IPS-20b (cell line): ENCODE data around the gene SLC30A1.

ENCODE experiments used
- H3K27ac ChIP-seq: one replicate; pipeline ENCODE4 v1.5.1; 2013; ENCODE audit warnings: low read length
- H3K27me3 ChIP-seq: 2 replicates; pipeline ENCODE4 v1.6.1; 2013; ENCODE audit warnings: mild to moderate bottlenecking, low read length, inconsistent platforms; ENCODE audit not compliant: insufficient read depth
- H3K36me3 ChIP-seq: 2 replicates; pipeline ENCODE4 v1.6.1; 2013; ENCODE audit warnings: low read depth, mild to moderate bottlenecking, inconsistent platforms, low read length, moderate library complexity; ENCODE audit not compliant: insufficient read depth
- H3K4me1 ChIP-seq: 2 replicates; pipeline ENCODE4 v1.6.1; 2013; ENCODE audit warnings: mild to moderate bottlenecking, control low read depth, inconsistent platforms, low read length, moderate library complexity; ENCODE audit not compliant: insufficient read depth
- H3K4me3 ChIP-seq: 2 replicates; pipeline ENCODE4 v1.5.1; 2013; ENCODE audit warnings: mild to moderate bottlenecking, low read length, inconsistent platforms
- H3K9ac ChIP-seq: 2 replicates; pipeline ENCODE4 v1.6.1; 2013; ENCODE audit warnings: low read depth, mild to moderate bottlenecking, inconsistent platforms, low read length, moderate library complexity
- H3K9me3 ChIP-seq: 2 replicates; pipeline ENCODE4 v1.6.1; 2013; ENCODE audit warnings: mild to moderate bottlenecking, low read depth, low read length, inconsistent platforms; ENCODE audit not compliant: insufficient read depth

The SLC30A1 gene

DNA sequence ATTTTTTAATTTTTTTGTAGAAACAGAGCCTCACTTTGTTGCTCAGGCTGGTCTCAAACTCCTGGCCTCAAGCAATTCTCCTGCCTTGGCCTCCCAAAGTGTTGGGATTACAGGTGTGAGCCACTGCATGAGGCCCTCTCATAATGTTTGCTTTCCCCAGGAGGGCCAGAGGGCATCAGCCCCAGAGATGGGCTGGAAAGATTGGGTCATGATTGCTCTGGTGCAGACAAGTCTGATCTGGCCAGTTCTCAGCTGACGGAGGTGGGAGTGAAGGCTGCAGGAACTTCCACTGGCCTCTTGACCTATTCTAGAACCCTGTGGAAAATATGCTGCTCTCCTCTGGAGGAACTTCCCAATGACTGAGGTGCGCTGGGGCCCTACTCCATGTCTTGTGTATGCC, 43.6 kb downstream of the SLC30A1 start:
- no peaks in the 10 kb centered on the region for H3K36me3 ChIP-seq
- H3K9me3 ChIP-seq = no peaks in the 10 kb centered on the region
- no peak overlapping the region for H3K27ac ChIP-seq
- H3K4me3 ChIP-seq = no peak overlapping the region
- no peaks in the 10 kb centered on the region for H3K4me1 ChIP-seq
- H3K27me3 ChIP-seq = no peaks in the 10 kb centered on the region
- no peak overlapping the region for H3K9ac ChIP-seq

DNA sequence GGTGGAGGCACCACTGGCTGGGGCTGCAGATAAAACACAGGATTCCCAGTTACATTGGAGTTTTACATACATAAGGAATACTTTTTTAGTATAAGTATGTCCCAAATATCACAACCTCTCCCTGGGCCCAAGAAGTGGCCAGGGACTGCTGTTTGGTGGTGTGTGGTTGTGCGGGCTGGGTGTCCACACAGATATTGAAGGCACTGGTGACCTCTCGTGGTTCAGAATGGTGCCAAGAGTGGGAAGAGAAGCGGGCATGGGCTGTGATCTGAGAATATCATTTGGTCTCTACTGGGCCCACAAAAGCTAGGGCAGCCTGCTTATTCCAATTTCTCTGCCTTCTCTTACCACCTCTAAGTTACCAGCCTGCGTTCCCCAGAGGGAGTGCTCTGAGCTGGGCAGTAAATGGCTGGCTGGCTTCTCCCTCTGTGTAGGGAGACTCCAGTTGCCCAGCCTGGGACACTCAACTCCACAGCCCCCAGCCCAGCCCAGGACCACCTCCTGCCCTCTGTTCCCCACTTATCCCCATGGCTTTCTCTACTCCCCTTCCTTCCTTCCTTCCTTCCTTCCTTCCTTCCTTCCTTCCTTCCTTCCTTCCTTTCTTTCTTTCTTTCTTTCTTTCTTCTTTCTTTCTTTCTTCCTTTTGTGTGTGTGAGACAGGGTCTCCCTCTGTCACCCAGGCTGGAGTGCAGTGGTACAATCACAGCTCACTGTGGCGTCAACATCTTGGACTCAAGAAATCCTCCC, 44.2 kb downstream of the SLC30A1 start:
- no peaks in the 10 kb centered on the region for H3K9me3 ChIP-seq
- H3K4me1 ChIP-seq = no peaks in the 10 kb centered on the region
- H3K36me3 ChIP-seq = no peaks in the 10 kb centered on the region
- H3K4me3 ChIP-seq = no peak overlapping the region
- H3K9ac ChIP-seq = no peak overlapping the region
- H3K27me3 ChIP-seq = no peaks in the 10 kb centered on the region
- no peak overlapping the region for H3K27ac ChIP-seq

DNA sequence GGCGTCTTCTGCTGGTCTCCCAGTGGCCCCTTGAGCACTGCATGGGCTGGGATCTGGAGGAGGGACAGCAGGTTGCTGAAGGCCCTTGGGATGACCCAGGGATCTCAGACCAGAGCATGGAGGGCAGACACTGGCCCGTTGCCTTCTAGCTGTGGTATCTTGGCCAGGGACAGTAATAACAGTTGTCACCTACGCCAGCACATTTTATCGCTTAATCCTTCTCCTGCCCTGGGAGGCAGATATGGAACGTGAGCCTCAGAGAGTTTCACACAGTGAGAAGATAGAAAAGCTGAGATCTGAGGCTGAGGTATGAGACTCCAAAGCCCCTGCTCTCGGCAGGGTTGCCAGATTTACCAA, 46.9 kb downstream of the SLC30A1 start:
- Histone ChIP-seq H3K4me1 (no peaks in the 10 kb centered on the region), H3K9me3 (no peaks in the 10 kb centered on the region), H3K9ac (no peak overlapping the region), H3K4me3 (no peak overlapping the region), H3K27me3 (no peaks in the 10 kb centered on the region; the same call in 1 of the 2 replicates), H3K27ac (no peak overlapping the region), H3K36me3 (no peaks in the 10 kb centered on the region)

DNA sequence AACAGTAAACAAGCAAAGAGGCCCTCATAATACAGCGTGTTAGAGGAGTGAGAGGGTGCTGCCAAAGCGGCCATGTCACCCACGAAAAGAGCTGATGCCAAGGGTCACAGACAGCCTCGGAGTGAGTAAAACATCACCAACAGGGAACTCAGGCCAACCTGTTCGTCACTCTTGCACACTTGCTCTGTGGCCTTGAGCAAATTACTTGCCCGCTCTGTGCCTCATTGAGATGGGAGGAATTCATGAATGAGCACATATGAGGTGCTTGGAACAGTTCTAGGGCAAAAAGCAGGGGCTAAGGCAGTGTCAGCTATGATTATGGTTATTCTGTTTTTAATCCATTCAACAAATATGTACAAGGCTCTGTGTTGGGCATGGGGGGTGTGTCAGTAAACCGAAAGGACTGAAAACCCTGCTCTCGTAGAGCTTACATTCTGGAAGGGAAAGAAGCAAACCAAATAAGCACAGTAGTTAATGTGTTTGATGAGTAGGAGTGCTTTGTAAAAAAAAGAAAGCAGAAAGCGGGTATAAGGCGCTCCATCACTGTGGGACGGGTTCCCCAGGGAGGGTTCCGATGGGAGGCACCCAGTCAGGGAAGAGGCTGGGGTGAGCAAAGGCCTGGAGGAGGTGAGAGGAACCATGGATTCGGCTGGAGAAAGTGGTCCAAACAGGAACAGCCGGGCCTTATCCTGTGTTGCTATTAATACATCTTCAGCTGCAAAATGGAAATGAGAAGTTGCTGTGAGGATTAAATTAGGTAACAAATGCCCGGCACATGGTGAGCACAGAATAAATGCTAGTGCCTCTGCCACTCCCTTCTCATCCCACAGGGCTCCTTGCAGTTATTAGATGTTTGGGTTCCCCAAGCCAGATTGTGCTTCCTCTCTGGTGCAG, 47.5 kb downstream of the SLC30A1 start:
- Histone ChIP-seq H3K27ac (no peak overlapping the region), H3K9ac (no peak overlapping the region), H3K36me3 (no peaks in the 10 kb centered on the region)

DNA sequence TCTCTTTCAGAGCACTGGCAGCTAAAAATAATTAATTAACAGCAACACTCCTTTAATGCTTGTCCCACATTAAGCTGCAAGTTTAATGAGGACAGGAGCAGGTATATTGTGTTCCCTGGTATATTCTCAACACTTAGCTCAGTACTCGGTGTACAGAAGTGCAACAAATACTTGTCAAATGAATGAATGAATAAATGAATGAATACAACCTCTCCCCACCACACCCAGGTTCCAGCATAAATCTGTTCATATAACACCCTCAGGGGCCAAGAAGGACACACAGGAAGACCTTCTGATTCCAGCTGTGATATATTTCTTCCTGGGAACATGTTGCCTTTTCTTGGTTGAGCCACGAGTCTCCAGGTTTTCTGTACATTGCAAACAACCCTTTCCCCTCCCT, 48.9 kb downstream of the SLC30A1 start:
- no peak overlapping the region for H3K9ac ChIP-seq
- no peaks in the 10 kb centered on the region; the same call in 1 of the 2 replicates for H3K27me3 ChIP-seq
- no peaks in the 10 kb centered on the region for H3K36me3 ChIP-seq
- no peaks in the 10 kb centered on the region for H3K9me3 ChIP-seq
- H3K27ac ChIP-seq = no peak overlapping the region
- H3K4me1 ChIP-seq = no peaks in the 10 kb centered on the region
- H3K4me3 ChIP-seq = no peak overlapping the region

More for the DNA sequence above, 47.5 kb downstream of the SLC30A1 start:
- Histone ChIP-seq H3K4me1 (no peaks in the 10 kb centered on the region), H3K4me3 (no peak overlapping the region), H3K9me3 (no peaks in the 10 kb centered on the region), H3K27me3 (no peaks in the 10 kb centered on the region; the same call in 1 of the 2 replicates)

DNA sequence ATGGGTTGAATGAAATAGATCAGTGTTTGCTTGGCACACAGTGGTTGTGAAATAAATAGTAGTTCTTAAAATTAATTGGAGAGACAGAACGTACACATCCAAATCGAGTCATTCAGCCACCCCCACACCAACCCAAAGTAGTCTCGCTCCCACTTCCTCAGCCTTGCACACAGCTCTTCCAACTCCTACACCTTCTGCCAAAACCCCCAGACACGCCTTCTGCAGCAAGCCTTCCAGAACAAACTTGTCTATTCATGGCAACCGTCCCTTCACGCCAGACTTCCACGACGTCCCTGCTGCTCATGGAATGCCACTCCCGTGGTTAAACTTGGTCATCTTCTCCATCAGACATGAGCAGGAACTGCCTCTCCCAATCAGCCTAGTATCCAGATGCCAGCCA, 49.5 kb downstream of the SLC30A1 start:
- Histone ChIP-seq H3K36me3 (no peaks in the 10 kb centered on the region), H3K27me3 (no peaks in the 10 kb centered on the region; the same call in 1 of the 2 replicates), H3K4me1 (no peaks in the 10 kb centered on the region), H3K9me3 (no peaks in the 10 kb centered on the region), H3K27ac (no peak overlapping the region), H3K4me3 (no peak overlapping the region), H3K9ac (no peak overlapping the region)

DNA sequence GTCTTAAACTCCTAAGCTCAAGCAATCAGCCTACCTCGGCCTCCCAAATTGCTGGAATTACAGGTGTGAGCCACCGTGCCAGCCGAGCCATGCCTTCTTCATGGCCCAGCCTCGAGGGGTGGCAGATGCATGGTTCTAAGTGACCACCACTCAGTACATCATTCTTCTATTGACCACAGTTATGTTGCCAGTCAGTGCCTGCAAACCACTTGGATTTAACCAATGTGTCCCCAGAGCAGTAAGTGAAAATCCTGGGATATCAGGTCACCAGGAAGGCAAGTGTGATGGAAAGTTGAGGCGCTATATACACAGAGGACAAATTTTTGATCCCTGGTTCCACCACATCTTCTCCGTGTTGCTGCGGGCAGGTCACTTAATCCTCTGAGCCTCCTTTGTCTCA, 50.0 kb downstream of the SLC30A1 start:
- Histone ChIP-seq H3K4me1 (no peaks in the 10 kb centered on the region), H3K4me3 (no peak overlapping the region), H3K9me3 (no peaks in the 10 kb centered on the region)

DNA sequence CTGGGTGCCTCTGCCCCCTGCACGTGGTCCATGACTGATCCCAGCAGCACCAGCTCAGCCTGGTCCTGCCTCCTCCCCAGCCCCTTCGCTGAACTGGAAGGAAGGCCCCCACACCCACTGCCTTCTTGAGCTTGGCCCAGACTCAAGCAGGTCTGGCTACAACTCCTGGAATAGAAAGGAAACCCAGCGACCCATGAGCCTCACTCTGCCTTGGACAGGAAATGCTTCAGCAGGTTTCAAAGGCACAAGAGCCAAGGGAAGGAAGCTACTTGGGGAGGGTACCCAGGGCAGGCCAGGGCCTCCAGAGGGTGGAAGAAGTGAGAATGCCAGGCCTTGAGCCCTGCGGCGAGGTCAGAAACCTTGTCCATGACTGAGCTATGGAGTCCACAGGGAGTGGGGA, 51.1 kb downstream of the SLC30A1 start:
- Histone ChIP-seq H3K9ac (no peak overlapping the region), H3K36me3 (no peaks in the 10 kb centered on the region), H3K27me3 (no peaks in the 10 kb centered on the region; the same call in 1 of the 2 replicates), H3K27ac (no peak overlapping the region), H3K4me1 (no peaks in the 10 kb centered on the region), H3K4me3 (no peak overlapping the region), H3K9me3 (no peaks in the 10 kb centered on the region)

More for the DNA sequence above, 50.0 kb downstream of the SLC30A1 start:
- Histone ChIP-seq H3K9ac (no peak overlapping the region), H3K27ac (no peak overlapping the region), H3K36me3 (no peaks in the 10 kb centered on the region), H3K27me3 (no peaks in the 10 kb centered on the region; the same call in 1 of the 2 replicates)

DNA sequence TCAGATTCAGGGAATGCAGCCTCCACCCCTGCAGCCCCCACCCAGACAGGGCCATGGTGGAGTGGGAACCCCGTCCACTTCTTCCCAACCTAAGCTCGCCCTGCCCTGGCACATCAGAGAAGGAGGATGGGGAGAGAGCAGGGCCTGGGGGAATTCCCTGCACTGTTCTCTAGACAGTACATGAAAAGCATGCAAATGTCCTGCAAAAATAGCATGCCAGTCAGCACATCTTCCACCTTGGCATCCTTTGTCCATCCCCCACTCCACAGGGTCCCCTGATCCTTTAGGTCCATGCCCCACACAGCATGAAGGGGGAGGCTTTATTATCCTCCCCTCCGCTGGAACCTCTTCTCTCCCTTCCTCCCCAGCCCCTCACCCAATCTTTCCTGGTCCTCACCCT, 52.0 kb downstream of the SLC30A1 start:
- H3K4me1 ChIP-seq = no peaks in the 10 kb centered on the region
- H3K9ac ChIP-seq = no peak overlapping the region
- H3K9me3 ChIP-seq = no peaks in the 10 kb centered on the region
- no peak overlapping the region for H3K4me3 ChIP-seq
- no peaks in the 10 kb centered on the region for H3K36me3 ChIP-seq
- H3K27me3 ChIP-seq = no peaks in the 10 kb centered on the region; the same call in 1 of the 2 replicates
- no peak overlapping the region for H3K27ac ChIP-seq

DNA sequence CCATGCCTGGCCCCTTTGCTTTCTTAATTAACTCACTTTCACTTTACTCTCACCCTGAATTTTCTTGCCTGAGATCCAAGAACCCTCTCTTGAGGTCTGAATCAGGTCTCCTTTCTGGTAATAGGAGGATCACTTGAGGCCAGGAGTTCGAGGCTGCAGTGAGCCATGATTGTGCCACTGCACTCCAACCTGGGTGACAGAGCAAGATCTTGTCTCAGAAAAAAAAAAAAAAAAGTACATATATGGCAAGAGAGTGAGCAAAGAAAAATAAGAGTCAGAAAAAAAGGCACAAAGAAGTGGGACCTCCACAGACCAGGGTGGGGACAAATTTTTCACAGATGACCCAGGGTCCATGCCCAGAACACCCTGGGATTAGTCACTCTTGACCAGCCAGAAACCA, 52.9 kb downstream of the SLC30A1 start:
- Histone ChIP-seq H3K9me3 (no peaks in the 10 kb centered on the region), H3K27me3 (peaks cover 6% of the 10 kb centered on the region; the same call in 1 of the 2 replicates), H3K27ac (no peak overlapping the region), H3K9ac (no peak overlapping the region), H3K4me3 (no peak overlapping the region), H3K36me3 (no peaks in the 10 kb centered on the region), H3K4me1 (no peaks in the 10 kb centered on the region)

DNA sequence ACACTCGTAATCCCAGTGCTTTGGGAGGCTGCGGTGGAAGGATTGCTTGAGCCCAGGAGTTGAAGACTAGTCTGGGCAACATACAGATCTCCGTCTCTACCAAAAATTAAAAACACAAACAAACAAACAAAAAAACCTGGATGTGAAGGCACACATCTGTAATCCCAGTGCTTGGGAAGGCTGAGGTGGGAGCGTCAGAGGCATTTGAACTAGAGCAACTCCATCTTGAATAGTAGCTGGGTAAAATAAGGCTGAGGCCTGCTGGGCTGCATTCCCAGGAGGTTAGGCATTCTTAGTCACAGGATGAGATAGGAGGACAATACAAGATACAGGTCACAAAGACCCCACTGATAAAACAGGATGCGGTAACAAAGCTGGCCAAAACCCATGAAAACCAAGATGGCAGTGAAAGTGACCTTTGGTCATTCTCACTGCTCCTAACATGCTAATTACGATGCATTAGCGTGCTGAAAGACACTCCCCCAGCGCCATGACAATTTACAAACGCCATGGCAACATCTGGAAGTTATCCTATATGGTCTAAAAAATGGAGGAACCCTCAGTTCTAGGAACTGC, 53.8 kb downstream of the SLC30A1 start:
- H3K4me3 ChIP-seq = no peak overlapping the region
- no peak overlapping the region for H3K27ac ChIP-seq
- no peaks in the 10 kb centered on the region for H3K36me3 ChIP-seq
- no peaks in the 10 kb centered on the region for H3K4me1 ChIP-seq
- H3K27me3 ChIP-seq = peaks cover 9% of the 10 kb centered on the region; the same call in 1 of the 2 replicates
- no peaks in the 10 kb centered on the region for H3K9me3 ChIP-seq
- no peak overlapping the region for H3K9ac ChIP-seq
